GM23338 (cell line): ENCODE results near the gene CHRNB2. TPM values are rescaled to one million over a fixed set of nuclear protein-coding genes. Genes with fewer than 3 reads are reported as not detected.
"Not testable (repeated sequence)": the region's sequence is repeated elsewhere in the genome, so short reads cannot be mapped to it uniquely, and the experiment has no call there.

Experiments used
- ATAC-seq: fragments of 200-7000 bp; cut with Tn5 transposase; 3 replicates; pipeline ENCODE4 v1.9.1; 2020
- DNase-seq: peaks from one replicate; pipeline ENCODE4 v3.0.0-alpha.2; 2015; ENCODE audit warnings: low spot score
- H2AFZ ChIP-seq: fragments of 200-600 bp; sonication (generic); 2 replicates; pipeline ENCODE4 v1.8.0; 2016; ENCODE audit warnings: antibody characterized with exemption, mild to moderate bottlenecking, moderate library complexity
- H3F3A ChIP-seq: fragments of 200-600 bp; sonication (generic); replicated peaks from 2 replicates; pipeline ENCODE4 v1.8.0; 2017; ENCODE audit warnings: antibody characterized with exemption, mixed run types, low read depth
- H3K27ac ChIP-seq: fragments of 200-600 bp; sonication (generic); 2 replicates; pipeline ENCODE4 v1.6.1; 2016; ENCODE audit warnings: low read depth
- H3K27me3 ChIP-seq: fragments of 200-600 bp; sonication (generic); 2 replicates; pipeline ENCODE4 v1.8.0; 2016; ENCODE audit warnings: mild to moderate bottlenecking, mixed run types, moderate library complexity; ENCODE audit not compliant: insufficient read depth
- H3K36me3 ChIP-seq: fragments of 200-600 bp; sonication (generic); 2 replicates; pipeline ENCODE4 v1.8.0; 2016; ENCODE audit warnings: mild to moderate bottlenecking; ENCODE audit not compliant: insufficient read depth
- H3K4me1 ChIP-seq: fragments of 200-600 bp; sonication (generic); 2 replicates; pipeline ENCODE4 v1.8.0; 2016; ENCODE audit warnings: mild to moderate bottlenecking, moderate library complexity; ENCODE audit not compliant: insufficient read depth
- H3K4me2 ChIP-seq: fragments of 200-600 bp; sonication (generic); 2 replicates; pipeline ENCODE4 v1.7.1; 2017; ENCODE audit warnings: mixed run types
- H3K4me3 ChIP-seq: fragments of 200-600 bp; sonication (generic); 2 replicates; pipeline ENCODE4 v1.6.1; 2016; ENCODE audit warnings: mixed run types
- H3K79me2 ChIP-seq: fragments of 200-600 bp; sonication (generic); replicated peaks from 2 replicates; pipeline ENCODE4 v1.8.0; 2017; ENCODE audit warnings: mild to moderate bottlenecking; ENCODE audit not compliant: insufficient read depth
- H3K9me2 ChIP-seq: fragments of 200-600 bp; sonication (generic); 2 replicates; pipeline ENCODE4 v1.8.0; 2017; ENCODE audit not compliant: insufficient read depth
- H4K20me1 ChIP-seq: fragments of 200-600 bp; sonication (generic); replicated peaks from 2 replicates; pipeline ENCODE4 v1.8.0; 2017; ENCODE audit warnings: mild to moderate bottlenecking; ENCODE audit not compliant: insufficient read depth
- H3K27ac Mint-ChIP-seq: 2 replicates; pipeline ENCODE4 v1.8.0; 2020; ENCODE audit warnings: inconsistent platforms, mild to moderate bottlenecking, moderate library complexity, mixed read lengths
- H3K27me3 Mint-ChIP-seq: 3 replicates; pipeline ENCODE4 v1.8.0; 2022; ENCODE audit warnings: low read depth, mild to moderate bottlenecking, moderate library complexity, mixed read lengths, inconsistent platforms; ENCODE audit not compliant: insufficient read depth, poor library complexity
- H3K36me3 Mint-ChIP-seq: 3 replicates; pipeline ENCODE4 v1.8.0; 2021; ENCODE audit warnings: low read depth, mild to moderate bottlenecking, inconsistent platforms, moderate library complexity, mixed read lengths
- H3K4me1 Mint-ChIP-seq: 3 replicates; pipeline ENCODE4 v1.8.0; 2020; ENCODE audit warnings: mild to moderate bottlenecking, inconsistent platforms, mixed read lengths
- H3K4me3 Mint-ChIP-seq: 3 replicates; pipeline ENCODE4 v1.8.0; 2021; ENCODE audit warnings: moderate library complexity, mild to moderate bottlenecking, inconsistent platforms, mixed read lengths
- H3K9me3 Mint-ChIP-seq: 3 replicates; pipeline ENCODE4 v1.8.0; 2020; ENCODE audit warnings: moderate library complexity, mild to moderate bottlenecking, inconsistent platforms, mixed read lengths
- ETS1 ChIP-seq: IDR thresholded peaks from 2 replicates; pipeline ENCODE4 v1.6.1; 2016; ENCODE audit warnings: antibody characterized with exemption
- EZH2phosphoT487 ChIP-seq: fragments of 200-600 bp; sonication (generic); IDR thresholded peaks from one replicate; pipeline ENCODE4 v1.8.1; 2018; ENCODE audit warnings: antibody characterized with exemption; ENCODE audit not compliant: unreplicated experiment
- JUNB ChIP-seq: IDR thresholded peaks from one replicate; pipeline ENCODE4 v1.6.1; 2016; ENCODE audit warnings: antibody characterized with exemption; ENCODE audit not compliant: unreplicated experiment
- NANOG ChIP-seq: IDR thresholded peaks from 2 replicates; pipeline ENCODE4 v1.6.1; 2016; ENCODE audit warnings: antibody characterized with exemption, borderline replicate concordance
- POLR2AphosphoS5 ChIP-seq: IDR thresholded peaks from 2 replicates; pipeline ENCODE4 v1.6.1; 2016; ENCODE audit warnings: antibody characterized with exemption, low read depth
- ZNF114 ChIP-seq: fragments of 250-450 bp; sonication (Bioruptor Pico); IDR thresholded peaks from 2 replicates; pipeline ENCODE4 v1.5.0; 2020; ENCODE audit warnings: mild to moderate bottlenecking, moderate library complexity
- ZNF331 ChIP-seq: fragments of 250-450 bp; sonication (Bioruptor Pico); IDR thresholded peaks from 2 replicates; pipeline ENCODE4 v1.5.0; 2020; ENCODE audit warnings: low read depth, mild to moderate bottlenecking, moderate library complexity
- ZNF462 ChIP-seq: fragments of 250-450 bp; sonication (Bioruptor Pico); IDR thresholded peaks from 2 replicates; pipeline ENCODE4 v1.5.0; 2020; ENCODE audit warnings: mild to moderate bottlenecking, moderate library complexity
- polyA plus RNA-seq: library from polyadenylated mRNA; unstranded; fragments of >200 nt; fragmentation: Nextera tagmentation; extraction: Ambion mirVana; gene quantifications from 2 replicates; pipeline ENCODE4 v1.2.1, GENCODE V29; 2016
- total RNA-seq: library from RNA; depleted of rRNA; stranded (reverse); fragments of >200 nt; shearing (Covaris generic); gene quantifications from 2 replicates; pipeline ENCODE4 v1.2.3, GENCODE V29; 2014

Gene CHRNB2
- total and polyA plus RNA-seq, 2 experiments from 2014 or later, result 0.73 to 3.6 TPM

GRCh38 chr1:154529308-154529707 lies 38.3 kb upstream of the CHRNB2 start (continued):
- TF ChIP-seq ZNF462 (CRISPR knock-in tag), result no peak
- no peak for TF ChIP-seq JUNB
- TF ChIP-seq ETS1, result no peak
- TF ChIP-seq EZH2phosphoT487, result no peak
- no peak for TF ChIP-seq NANOG
- TF ChIP-seq POLR2AphosphoS5, result no peak
- no peak for TF ChIP-seq ZNF114 (CRISPR knock-in tag)
- TF ChIP-seq ZNF331 (CRISPR knock-in tag), result no peak

GRCh38 chr1:154531950-154532349 lies 35.6 kb upstream of the CHRNB2 start:
- H3K9me2 ChIP-seq, H3K27ac ChIP-seq, H3K27me3 ChIP-seq, H3F3A ChIP-seq, H3K36me3 Mint-ChIP-seq, H3K27ac Mint-ChIP-seq, H3K4me3 ChIP-seq, H2AFZ ChIP-seq, H3K36me3 ChIP-seq, DNase-seq, H3K4me2 ChIP-seq, H3K4me3 Mint-ChIP-seq, ATAC-seq, H3K4me1 ChIP-seq, H3K4me1 Mint-ChIP-seq, H4K20me1 ChIP-seq, H3K79me2 ChIP-seq: not testable (repeated sequence)
- Mint-ChIP-seq H3K27me3 (peaks cover 16% of the 10 kb centered on the region), H3K9me3 (peaks cover 25% of the 10 kb centered on the region)
